Glutamatergic neuron (in vitro differentiated cells): ENCODE measurements around the gene PEDS1. TPM values are rescaled to one million over a fixed set of nuclear protein-coding genes. Genes with fewer than 3 reads are reported as not detected.

Experiments used
- DNase-seq: peaks from one replicate; pipeline ENCODE4 v3.0.0; 2022
- H3K27ac Mint-ChIP-seq: one replicate; pipeline ENCODE4 v1.8.0; 2020; ENCODE audit warnings: mild to moderate bottlenecking, mixed read lengths, inconsistent platforms; ENCODE audit not compliant: unreplicated experiment
- H3K27me3 Mint-ChIP-seq: one replicate; pipeline ENCODE4 v1.8.0; 2020; ENCODE audit warnings: mild to moderate bottlenecking, moderate library complexity, mixed read lengths, inconsistent platforms; ENCODE audit not compliant: unreplicated experiment
- H3K36me3 Mint-ChIP-seq: one replicate; pipeline ENCODE4 v1.8.0; 2020; ENCODE audit warnings: mild to moderate bottlenecking, mixed read lengths, inconsistent platforms; ENCODE audit not compliant: unreplicated experiment
- H3K4me1 Mint-ChIP-seq: one replicate; pipeline ENCODE4 v1.8.0; 2020; ENCODE audit warnings: mild to moderate bottlenecking, low read depth, mixed read lengths, inconsistent platforms; ENCODE audit not compliant: unreplicated experiment
- H3K4me3 Mint-ChIP-seq: one replicate; pipeline ENCODE4 v1.8.0; 2020; ENCODE audit warnings: mild to moderate bottlenecking, mixed read lengths, inconsistent platforms; ENCODE audit not compliant: unreplicated experiment
- H3K9me3 Mint-ChIP-seq: one replicate; pipeline ENCODE4 v1.8.0; 2020; ENCODE audit warnings: mild to moderate bottlenecking, moderate library complexity, mixed read lengths, inconsistent platforms; ENCODE audit not compliant: unreplicated experiment
- total RNA-seq: library from RNA; stranded (reverse); fragmentation: NEBNext Ultra II Directional; extraction: Animal tissue kit (Norgen Biotek cat#: 25700); gene quantifications from one replicate; pipeline ENCODE4 v1.2.1, GENCODE V29; 2021; ENCODE audit not compliant: unreplicated experiment
- TF ChIP-seq, protein P1 (sequence below): fragments of 200-600 bp; sonication (generic); IDR thresholded peaks from one replicate; pipeline ENCODE4 v1.5.0; 2021; ENCODE audit not compliant: partially characterized antibody, unreplicated experiment

The PEDS1 gene
- total RNA-seq, 1 donor from 2014 or later, result 29.3 TPM

DNA sequence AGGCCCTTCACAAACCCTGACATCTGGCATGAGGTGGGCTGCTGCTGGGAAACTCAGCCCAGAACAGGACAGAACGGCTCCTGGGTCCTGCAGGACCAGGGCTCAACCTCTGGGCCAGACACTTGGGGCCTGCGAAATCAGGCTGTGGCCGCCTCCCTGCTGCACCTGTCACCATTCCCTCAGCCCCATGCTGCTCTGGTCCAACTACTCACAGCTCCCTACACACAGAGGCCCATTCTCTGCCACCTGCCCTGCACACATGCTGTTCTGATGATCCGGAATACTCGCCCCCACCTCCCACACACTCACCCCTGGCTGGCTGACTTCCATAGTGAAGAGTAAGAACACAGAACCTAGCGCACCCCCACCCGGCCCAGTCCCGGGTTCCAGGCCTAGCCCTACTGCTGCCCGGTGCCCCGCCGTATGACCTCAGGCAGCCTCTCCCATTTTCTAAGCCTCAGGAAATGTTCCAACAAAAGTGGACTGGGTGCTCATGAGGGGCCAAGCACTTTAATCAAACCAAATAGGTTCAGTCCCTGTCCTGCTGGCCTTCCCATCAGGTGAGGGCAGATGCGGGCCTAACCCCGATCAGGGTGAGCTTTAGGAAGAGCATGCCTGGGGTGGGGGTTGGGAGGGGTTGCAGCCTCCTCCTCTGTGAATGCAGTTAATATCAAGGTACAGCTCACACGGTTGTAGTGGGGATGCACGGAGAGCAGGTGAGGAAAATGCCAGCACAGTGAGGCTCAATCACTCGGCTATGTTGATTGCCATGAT lies 3.9 kb downstream of the PEDS1 start:
- DNase-seq, result no peak
- H3K36me3 Mint-ChIP-seq, result peaks cover 6% of the 10 kb centered on the region
- TF ChIP-seq, protein P1, sequence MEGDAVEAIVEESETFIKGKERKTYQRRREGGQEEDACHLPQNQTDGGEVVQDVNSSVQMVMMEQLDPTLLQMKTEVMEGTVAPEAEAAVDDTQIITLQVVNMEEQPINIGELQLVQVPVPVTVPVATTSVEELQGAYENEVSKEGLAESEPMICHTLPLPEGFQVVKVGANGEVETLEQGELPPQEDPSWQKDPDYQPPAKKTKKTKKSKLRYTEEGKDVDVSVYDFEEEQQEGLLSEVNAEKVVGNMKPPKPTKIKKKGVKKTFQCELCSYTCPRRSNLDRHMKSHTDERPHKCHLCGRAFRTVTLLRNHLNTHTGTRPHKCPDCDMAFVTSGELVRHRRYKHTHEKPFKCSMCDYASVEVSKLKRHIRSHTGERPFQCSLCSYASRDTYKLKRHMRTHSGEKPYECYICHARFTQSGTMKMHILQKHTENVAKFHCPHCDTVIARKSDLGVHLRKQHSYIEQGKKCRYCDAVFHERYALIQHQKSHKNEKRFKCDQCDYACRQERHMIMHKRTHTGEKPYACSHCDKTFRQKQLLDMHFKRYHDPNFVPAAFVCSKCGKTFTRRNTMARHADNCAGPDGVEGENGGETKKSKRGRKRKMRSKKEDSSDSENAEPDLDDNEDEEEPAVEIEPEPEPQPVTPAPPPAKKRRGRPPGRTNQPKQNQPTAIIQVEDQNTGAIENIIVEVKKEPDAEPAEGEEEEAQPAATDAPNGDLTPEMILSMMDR, result no peak
- no peak overlapping the region for H3K27ac Mint-ChIP-seq
- peaks cover 19% of the 10 kb centered on the region for H3K4me1 Mint-ChIP-seq
- peaks cover 11% of the 10 kb centered on the region for H3K9me3 Mint-ChIP-seq
- no peak overlapping the region for H3K4me3 Mint-ChIP-seq
- peaks cover 25% of the 10 kb centered on the region for H3K27me3 Mint-ChIP-seq

DNA sequence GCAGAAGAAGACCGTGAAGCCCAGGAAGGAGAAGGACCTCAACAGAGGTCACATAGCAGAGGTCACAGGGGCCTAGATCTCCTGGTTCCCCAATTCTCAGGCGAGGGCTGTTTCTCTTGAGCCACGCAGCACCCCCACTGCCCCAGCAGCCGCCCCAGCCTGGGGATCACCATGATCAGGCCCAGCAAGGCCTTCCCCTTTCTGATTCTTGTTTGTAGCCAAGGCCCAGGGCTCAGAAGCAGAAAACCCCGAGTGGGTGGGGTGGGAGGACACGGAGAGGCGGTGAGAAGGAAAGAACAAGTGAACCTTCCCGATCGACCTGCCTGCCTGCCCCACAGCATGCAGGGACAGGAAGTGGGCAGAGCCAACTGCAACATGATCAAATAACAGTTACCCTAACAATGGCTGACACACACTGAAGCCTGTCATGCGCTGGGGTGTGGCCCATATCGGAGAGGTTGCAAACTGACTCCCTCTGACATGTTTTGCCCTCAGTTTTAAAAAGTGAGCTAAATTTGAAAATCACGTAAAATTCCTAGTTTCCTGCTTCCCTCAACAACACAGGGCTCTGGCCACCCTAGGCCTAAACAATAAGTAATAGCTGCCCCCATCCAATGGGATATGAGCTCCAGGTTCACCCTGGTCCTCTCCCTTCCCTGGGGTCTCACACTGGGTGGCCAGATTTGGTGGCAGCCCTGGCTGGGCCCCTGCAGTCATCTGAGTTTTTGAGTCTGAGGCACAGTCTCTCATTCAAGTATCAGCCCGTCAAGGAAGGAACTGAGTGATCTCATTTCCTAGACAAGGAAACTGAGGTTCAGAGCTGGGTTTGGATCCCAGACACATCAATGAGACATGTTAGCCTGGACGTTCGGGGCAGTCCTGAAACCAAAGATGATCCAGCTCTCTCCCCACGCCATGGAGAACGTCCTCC lies 6.5 kb downstream of the PEDS1 start:
- Mint-ChIP-seq H3K27ac (no peak overlapping the region), H3K27me3 (peaks cover 16% of the 10 kb centered on the region), H3K9me3 (peaks cover 1% of the 10 kb centered on the region), H3K36me3 (peaks cover 6% of the 10 kb centered on the region), H3K4me3 (no peak overlapping the region), H3K4me1 (peaks cover 13% of the 10 kb centered on the region)
- TF ChIP-seq, protein P1, result no peak
- no peak for DNase-seq

DNA sequence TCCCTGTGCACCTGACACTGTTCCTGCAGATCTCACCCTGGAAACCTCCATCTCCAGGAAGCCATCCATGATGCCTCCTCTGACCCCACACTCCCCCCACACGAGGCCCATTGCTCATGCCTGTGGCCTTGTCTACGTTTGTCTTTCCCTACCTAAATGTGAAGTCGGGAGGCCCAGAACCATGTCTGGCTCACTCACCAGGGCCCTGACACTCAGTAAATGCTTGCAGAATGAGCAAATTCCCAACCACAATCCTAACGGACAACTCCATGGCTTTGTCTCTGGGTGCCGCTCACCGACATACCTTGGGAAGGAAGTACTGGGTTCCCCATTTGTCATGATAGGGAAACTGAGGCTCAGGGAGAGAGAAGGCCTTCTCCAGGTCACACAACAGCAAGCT lies 7.3 kb downstream of the PEDS1 start:
- Mint-ChIP-seq H3K27ac (no peak overlapping the region), H3K27me3 (peaks cover 15% of the 10 kb centered on the region), H3K4me3 (no peak overlapping the region), H3K36me3 (peaks cover 6% of the 10 kb centered on the region), H3K9me3 (peaks cover 1% of the 10 kb centered on the region), H3K4me1 (peaks cover 8% of the 10 kb centered on the region)
- DNase-seq, result no peak
- TF ChIP-seq, protein P1, result no peak

DNA sequence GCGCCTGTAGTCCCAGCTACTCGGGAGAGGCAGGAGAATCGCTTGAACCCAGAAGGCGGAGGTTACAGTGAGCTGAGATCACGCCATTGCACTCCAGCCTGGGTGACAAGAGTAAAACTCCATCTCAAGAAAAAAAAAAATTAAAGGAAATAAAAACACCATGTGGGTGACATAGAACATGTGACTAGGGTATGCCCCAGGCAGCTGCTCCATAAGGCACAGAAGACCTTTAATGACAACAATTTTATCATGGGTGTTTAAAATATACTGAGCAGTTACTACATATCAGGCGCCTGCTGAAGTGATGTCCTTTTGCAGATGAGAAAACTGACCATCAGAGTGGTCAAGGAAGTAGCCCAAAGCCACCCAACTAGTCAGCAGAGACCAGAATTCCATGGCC lies 8.0 kb downstream of the PEDS1 start:
- Mint-ChIP-seq H3K9me3 (peaks cover 1% of the 10 kb centered on the region), H3K36me3 (peaks cover 6% of the 10 kb centered on the region), H3K4me3 (no peak overlapping the region), H3K27ac (no peak overlapping the region), H3K27me3 (peaks cover 10% of the 10 kb centered on the region), H3K4me1 (peaks cover 6% of the 10 kb centered on the region)
- TF ChIP-seq, protein P1, result no peak
- DNase-seq, result no peak
